Subcutaneous abdominal adipose tissue (tissue), 5 donors: ENCODE measurements around the gene SYNE2.

Source experiments
- H3K27ac ChIP-seq: one replicate; pipeline ENCODE4 v1.7.0; 2013; ENCODE audit warnings: low read depth, mild to moderate bottlenecking, inconsistent platforms, low read length, moderate library complexity
- H3K27me3 ChIP-seq, 5 donors: one replicate each; pipeline ENCODE4 v1.7.0; 2013; ENCODE audit warnings: low read length in 5 of 5, inconsistent platforms in 1 of 5; ENCODE audit not compliant: control insufficient read depth in 5 of 5, insufficient read depth in 4 of 5
- H3K36me3 ChIP-seq, 5 donors: one replicate each; pipeline ENCODE4 v1.7.0; 2013; ENCODE audit warnings: low read length in 5 of 5; ENCODE audit not compliant: control insufficient read depth in 5 of 5, insufficient read depth in 5 of 5
- H3K4me1 ChIP-seq, 5 donors: one replicate each; pipeline ENCODE4 v1.7.0; 2013; ENCODE audit warnings: low read length in 5 of 5, mild to moderate bottlenecking in 3 of 5, moderate library complexity in 1 of 5; ENCODE audit not compliant: control insufficient read depth in 5 of 5, insufficient read depth in 5 of 5
- H3K4me3 ChIP-seq, 5 donors: one replicate each; pipeline ENCODE4 v1.7.0; 2013; ENCODE audit warnings: low read length in 5 of 5, low read depth in 1 of 5
- H3K9ac ChIP-seq, 5 donors: one replicate each; pipeline ENCODE4 v1.7.0; 2013; ENCODE audit warnings: low read length in 5 of 5, mild to moderate bottlenecking in 4 of 5, moderate library complexity in 3 of 5
- H3K9me3 ChIP-seq, 5 donors: one replicate each; pipeline ENCODE4 v1.7.0; 2013; ENCODE audit warnings: low read length in 5 of 5; ENCODE audit not compliant: control insufficient read depth in 5 of 5
- donor health status: healthy.
- donor health status: healthy.
- donor health status: healthy.
- donor health status: healthy.
- donor health status: healthy.

SYNE2 gene

DNA sequence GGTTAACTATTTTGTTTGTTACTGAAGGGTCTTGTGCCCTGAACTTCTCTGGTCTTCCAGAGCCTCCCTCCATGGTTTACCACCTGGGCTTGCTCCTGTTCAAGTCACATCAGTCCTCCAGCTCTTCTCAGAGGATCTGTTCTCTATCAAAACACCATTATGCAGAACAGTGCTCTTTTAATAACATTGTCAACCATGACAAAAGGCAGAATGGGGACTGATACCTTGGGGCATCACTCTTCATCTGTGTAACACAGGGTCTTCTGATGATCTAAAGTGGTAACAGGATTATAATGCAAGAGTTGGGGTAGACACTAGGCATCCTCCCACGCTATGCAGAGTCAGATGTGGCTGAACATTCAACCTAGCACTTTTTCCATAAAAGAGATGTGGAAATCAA, 403.0 kb downstream of the SYNE2 start:
- Histone ChIP-seq H3K27me3 (no peaks in the 10 kb centered on the region), H3K4me1 (peaks cover 0 to 10% (median 3%) of the 10 kb centered on the region in 5 donors), H3K4me3 (no peak overlapping the region), H3K36me3 (peaks cover 0 to 7% (median 0%) of the 10 kb centered on the region in 5 donors), H3K9me3 (no peaks in the 10 kb centered on the region), H3K9ac (no peak overlapping the region), H3K27ac (no peak overlapping the region)

DNA sequence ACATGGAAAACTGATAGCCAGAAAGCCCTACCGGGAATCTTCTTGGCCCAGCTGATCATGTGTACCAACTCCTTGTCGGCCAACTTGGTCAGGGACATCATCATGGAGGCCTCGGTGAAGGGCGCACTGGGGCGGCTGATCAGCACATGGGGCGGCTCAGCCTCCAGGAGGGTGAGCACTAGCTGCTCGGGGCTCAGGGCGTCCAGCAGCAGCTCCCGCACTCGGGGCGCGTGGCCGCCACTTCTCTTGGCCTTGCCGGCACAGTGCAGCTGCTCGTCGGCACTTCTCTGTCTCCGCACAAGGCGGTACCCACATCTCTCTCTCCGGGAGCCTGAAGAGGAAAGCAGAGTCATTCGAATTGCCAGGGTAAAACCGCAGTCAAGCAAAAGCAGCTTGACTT, 407.6 kb downstream of the SYNE2 start:
- H3K4me3 ChIP-seq = no peak overlapping the region

DNA sequence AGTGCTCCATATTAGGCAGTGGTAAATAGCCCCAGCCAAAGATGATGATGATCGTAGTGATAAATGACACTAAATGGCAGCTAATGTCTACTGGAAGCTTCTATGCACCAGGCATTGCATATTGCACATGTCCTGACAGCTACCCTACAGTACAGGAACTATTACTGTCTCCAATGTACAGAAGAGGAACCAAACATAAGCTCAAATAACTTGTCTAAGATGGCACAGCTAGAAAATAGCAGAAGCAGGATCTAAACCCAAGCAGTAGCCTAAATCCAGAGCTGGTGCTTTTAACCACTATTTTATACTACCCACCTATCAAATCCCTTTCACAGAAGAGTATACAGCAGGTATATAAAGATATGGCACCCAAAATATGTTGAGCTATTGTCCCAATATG, 412.4 kb downstream of the SYNE2 start:
- H3K9me3 ChIP-seq = no peaks in the 10 kb centered on the region
- no peaks in the 10 kb centered on the region for H3K4me1 ChIP-seq
- H3K27me3 ChIP-seq = no peaks in the 10 kb centered on the region

More for the DNA sequence above, 407.6 kb downstream of the SYNE2 start:
- Histone ChIP-seq H3K27me3 (no peaks in the 10 kb centered on the region), H3K4me1 (peaks cover 0 to 10% (median 3%) of the 10 kb centered on the region in 5 donors), H3K27ac (no peak overlapping the region), H3K36me3 (peaks cover 0 to 7% (median 0%) of the 10 kb centered on the region in 5 donors), H3K9me3 (no peaks in the 10 kb centered on the region), H3K9ac (no peak overlapping the region)

DNA sequence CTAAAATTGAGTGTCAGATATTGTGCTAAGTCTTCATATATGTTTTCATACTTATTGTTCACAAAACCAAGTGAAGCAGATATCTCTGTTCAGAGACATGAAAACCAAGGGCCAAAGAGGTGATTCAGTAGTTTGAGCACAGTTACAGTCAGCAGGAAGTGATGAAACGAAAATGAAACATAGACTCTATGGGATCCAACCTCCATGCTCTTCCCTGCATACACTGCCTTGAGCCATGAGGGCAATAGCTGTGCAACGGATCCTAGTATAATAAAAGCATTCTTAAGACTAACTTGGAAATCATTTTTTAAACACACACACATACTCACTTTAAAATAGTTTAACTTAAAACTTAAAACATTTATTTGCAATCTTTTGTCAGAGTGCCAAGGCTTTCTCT, 413.4 kb downstream of the SYNE2 start:
- H3K4me3 ChIP-seq = no peak overlapping the region
- no peak overlapping the region for H3K27ac ChIP-seq

More for the DNA sequence above, 412.4 kb downstream of the SYNE2 start:
- H3K9ac ChIP-seq = no peak overlapping the region
- no peak overlapping the region for H3K4me3 ChIP-seq
- no peak overlapping the region for H3K27ac ChIP-seq
- H3K36me3 ChIP-seq = peaks cover 0 to 4% (median 0%) of the 10 kb centered on the region in 5 donors

DNA sequence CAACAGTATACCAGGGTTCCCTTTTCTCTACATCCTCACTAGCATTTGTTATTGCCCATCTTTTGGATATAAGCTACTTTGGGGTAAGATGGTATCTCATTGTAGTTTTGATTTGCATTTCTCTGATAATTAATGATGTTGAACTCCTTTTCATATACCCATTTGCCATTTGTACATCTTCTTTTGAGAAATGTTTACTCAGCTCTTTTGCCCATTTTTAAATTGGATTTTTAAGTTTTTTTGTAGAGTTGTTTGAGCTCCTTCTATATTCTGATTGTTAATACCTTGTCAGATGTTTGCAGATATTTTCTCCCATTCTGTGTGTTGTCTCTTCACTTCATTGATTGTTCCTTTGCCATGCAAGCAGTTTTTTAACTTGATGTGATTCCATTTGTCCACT, 419.2 kb downstream of the SYNE2 start:
- Histone ChIP-seq H3K9me3 (no peaks in the 10 kb centered on the region), H3K9ac (no peak overlapping the region), H3K4me3 (no peak overlapping the region), H3K4me1 (no peaks in the 10 kb centered on the region), H3K36me3 (peaks cover 0 to 4% (median 0%) of the 10 kb centered on the region in 5 donors), H3K27ac (no peak overlapping the region), H3K27me3 (no peaks in the 10 kb centered on the region)

More for the DNA sequence above, 413.4 kb downstream of the SYNE2 start:
- Histone ChIP-seq H3K9ac (no peak overlapping the region), H3K9me3 (no peaks in the 10 kb centered on the region), H3K27me3 (no peaks in the 10 kb centered on the region), H3K36me3 (peaks cover 0 to 4% (median 0%) of the 10 kb centered on the region in 5 donors), H3K4me1 (no peaks in the 10 kb centered on the region)
